ENCODE results near the gene C8A. TPM values are rescaled to one million over a fixed set of nuclear protein-coding genes. Genes with fewer than 3 reads are reported as not detected.

The C8A gene
- total and polyA plus RNA-seq, 2 of the 13 experiments (the other 11 are each of a cell fraction or from before 2014, with no cell fraction given): 10.5 to 15.0 TPM

DNA sequence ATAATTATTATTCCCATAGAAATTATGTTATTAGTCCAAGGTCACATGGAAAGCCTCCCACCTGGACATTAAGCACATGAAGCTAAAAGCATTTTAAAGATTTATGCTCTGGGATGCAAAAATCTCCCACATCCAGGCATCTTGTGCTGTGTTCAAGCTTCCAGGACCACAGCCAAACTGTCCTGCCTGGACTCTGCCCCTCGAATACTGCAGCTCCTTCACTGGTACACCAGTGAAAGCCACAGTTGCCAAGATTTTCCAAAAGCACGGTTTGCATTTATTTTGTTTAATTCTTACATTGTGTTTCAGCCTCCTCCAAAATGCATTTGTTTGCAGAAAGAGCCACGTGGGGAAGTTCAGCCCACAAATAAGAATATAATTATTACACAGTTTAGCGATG is 72.6 kb downstream of the C8A start:
- CTCF ChIA-PET (ENCODE audit: low intra/inter-chr PET ratio, low total read pairs): no interaction called here
- in situ Hi-C loops (cut with HindIII; ENCODE audit: extremely low pct_ligation_motif_present, low pct_unique_long_range_greater_than_20kb): no loop called here

DNA sequence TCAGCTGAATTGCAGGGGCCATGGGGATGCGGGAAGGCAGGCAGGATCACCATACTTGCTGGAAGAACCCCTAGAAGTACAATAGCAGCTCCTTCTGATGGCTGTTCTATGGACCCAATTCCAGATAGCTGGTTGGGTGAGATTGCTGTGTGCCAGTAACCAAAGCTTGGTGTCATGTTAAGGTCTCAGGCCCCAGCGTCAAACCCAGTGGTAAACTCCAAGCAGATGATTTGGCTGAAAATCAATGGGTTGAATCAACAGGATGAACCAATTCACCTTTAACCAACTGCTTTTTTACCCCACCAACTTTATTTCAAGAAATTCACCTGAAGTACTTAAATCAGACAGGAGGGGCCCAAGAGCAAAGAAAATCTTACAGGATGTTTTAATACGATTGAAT is 73.4 kb downstream of the C8A start:
- Histone ChIP-seq H3K9ac (ENCODE audit: insufficient read depth, low read depth, low read length) (no peak overlapping the region), H3K4me2 (ENCODE audit: low read depth, low read length) (no peak overlapping the region), H3K4me1 (ENCODE audit: insufficient read depth, low read length) (peaks cover 16% of the 10 kb centered on the region), H2AFZ (ENCODE audit: low read length) (no peak overlapping the region), H3K36me3 (replicated peaks in 1 of 2; ENCODE audit: control insufficient read depth in 1 of 2, insufficient read depth in 2 of 2, low read length in 2 of 2) (no peaks in the 10 kb centered on the region), H3K79me2 (ENCODE audit: insufficient read depth, low read length) (no peaks in the 10 kb centered on the region), H3K27ac (ENCODE audit: extremely low read length, insufficient read depth, low read length) (no peak overlapping the region), H3K4me3 (replicated peaks in 1 of 3; ENCODE audit: insufficient read depth in 1 of 3, low read depth in 2 of 3, low read length in 3 of 3) (no peak overlapping the region), H3K9me3 (ENCODE audit: low read length) (no peaks in the 10 kb centered on the region), H4K20me1 (ENCODE audit: insufficient read depth, low read length) (no peaks in the 10 kb centered on the region), H3K27me3 (ENCODE audit: control insufficient read depth in 1 of 2, insufficient read depth in 2 of 2, low read length in 2 of 2) (no peaks in the 10 kb centered on the region)
- DNase-seq (ENCODE audit: low spot score): no peak
- FAIRE-seq: no peak
- intact Hi-C loops (cut with micrococcal nuclease; ENCODE audit: unreplicated experiment): no loop called here
- TF ChIP-seq, protein P1, sequence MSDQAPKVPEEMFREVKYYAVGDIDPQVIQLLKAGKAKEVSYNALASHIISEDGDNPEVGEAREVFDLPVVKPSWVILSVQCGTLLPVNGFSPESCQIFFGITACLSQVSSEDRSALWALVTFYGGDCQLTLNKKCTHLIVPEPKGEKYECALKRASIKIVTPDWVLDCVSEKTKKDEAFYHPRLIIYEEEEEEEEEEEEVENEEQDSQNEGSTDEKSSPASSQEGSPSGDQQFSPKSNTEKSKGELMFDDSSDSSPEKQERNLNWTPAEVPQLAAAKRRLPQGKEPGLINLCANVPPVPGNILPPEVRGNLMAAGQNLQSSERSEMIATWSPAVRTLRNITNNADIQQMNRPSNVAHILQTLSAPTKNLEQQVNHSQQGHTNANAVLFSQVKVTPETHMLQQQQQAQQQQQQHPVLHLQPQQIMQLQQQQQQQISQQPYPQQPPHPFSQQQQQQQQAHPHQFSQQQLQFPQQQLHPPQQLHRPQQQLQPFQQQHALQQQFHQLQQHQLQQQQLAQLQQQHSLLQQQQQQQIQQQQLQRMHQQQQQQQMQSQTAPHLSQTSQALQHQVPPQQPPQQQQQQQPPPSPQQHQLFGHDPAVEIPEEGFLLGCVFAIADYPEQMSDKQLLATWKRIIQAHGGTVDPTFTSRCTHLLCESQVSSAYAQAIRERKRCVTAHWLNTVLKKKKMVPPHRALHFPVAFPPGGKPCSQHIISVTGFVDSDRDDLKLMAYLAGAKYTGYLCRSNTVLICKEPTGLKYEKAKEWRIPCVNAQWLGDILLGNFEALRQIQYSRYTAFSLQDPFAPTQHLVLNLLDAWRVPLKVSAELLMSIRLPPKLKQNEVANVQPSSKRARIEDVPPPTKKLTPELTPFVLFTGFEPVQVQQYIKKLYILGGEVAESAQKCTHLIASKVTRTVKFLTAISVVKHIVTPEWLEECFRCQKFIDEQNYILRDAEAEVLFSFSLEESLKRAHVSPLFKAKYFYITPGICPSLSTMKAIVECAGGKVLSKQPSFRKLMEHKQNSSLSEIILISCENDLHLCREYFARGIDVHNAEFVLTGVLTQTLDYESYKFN (CRISPR knock-in tag; conservative IDR thresholded peaks at IDR 0.05): no peak
- no peak for TF ChIP-seq ZNF234 (CRISPR knock-in tag; conservative IDR thresholded peaks at IDR 0.05)
- ChIA-PET CTCF (ENCODE audit: low intra/inter-chr PET ratio, low total read pairs) (no interaction called here), POLR2A (no interaction called here)
- no TSS peak for BruUV-seq (replicated peaks)
- in situ Hi-C loops (cut with HindIII; ENCODE audit: extremely low pct_ligation_motif_present, low pct_unique_long_range_greater_than_20kb): no loop called here
- ATAC-seq: no peak
- over 99% methylated on average over 3 of the region's 3 CpGs for WGBS (ENCODE audit: low lambda C conversion rate)

More for the DNA sequence above, 72.6 kb downstream of the C8A start:
- H2AFZ ChIP-seq (ENCODE audit: low read length): no peak overlapping the region
- no peaks in the 10 kb centered on the region for H3K79me2 ChIP-seq (ENCODE audit: insufficient read depth, low read length)
- H3K27me3 ChIP-seq (ENCODE audit: control insufficient read depth in 1 of 2, insufficient read depth in 2 of 2, low read length in 2 of 2): no peaks in the 10 kb centered on the region
- no peak overlapping the region for H3K9ac ChIP-seq (ENCODE audit: insufficient read depth, low read depth, low read length)
- H3K27ac ChIP-seq (ENCODE audit: extremely low read length, insufficient read depth, low read length): no peak overlapping the region
- H3K4me1 ChIP-seq (ENCODE audit: insufficient read depth, low read length): peaks cover 24% of the 10 kb centered on the region
- no peaks in the 10 kb centered on the region for H3K9me3 ChIP-seq (ENCODE audit: low read length)
- no peak overlapping the region for H3K4me3 ChIP-seq (replicated peaks in 1 of 3; ENCODE audit: insufficient read depth in 1 of 3, low read depth in 2 of 3, low read length in 3 of 3)
- no peaks in the 10 kb centered on the region for H3K36me3 ChIP-seq (replicated peaks in 1 of 2; ENCODE audit: control insufficient read depth in 1 of 2, insufficient read depth in 2 of 2, low read length in 2 of 2)
- no TSS peak for BruUV-seq (replicated peaks)
- H4K20me1 ChIP-seq (ENCODE audit: insufficient read depth, low read length): no peaks in the 10 kb centered on the region
- DNase-seq (ENCODE audit: low spot score) (no peak), FAIRE-seq (no peak), ATAC-seq (no peak)
- no peak for TF ChIP-seq ZNF431 (CRISPR knock-in tag; IDR thresholded peaks at IDR 0.05; ENCODE audit: borderline replicate concordance, low read depth)
- POLR2A ChIA-PET: no interaction called here
- intact Hi-C loops (cut with micrococcal nuclease; ENCODE audit: unreplicated experiment): no loop called here
- H3K4me2 ChIP-seq (ENCODE audit: low read depth, low read length): no peak overlapping the region
- 87% methylated on average over 4 of the region's 4 CpGs for WGBS (ENCODE audit: low lambda C conversion rate)

All from HepG2 (cell line).